Chondrocyte (in vitro differentiated cells): ENCODE measurements around the gene RTN4RL1. TPM values are rescaled to one million over a fixed set of nuclear protein-coding genes. Genes with fewer than 3 reads are reported as not detected.

Source experiments
- DNase-seq: peaks from one replicate; pipeline ENCODE4 v3.0.0; 2021; ENCODE audit warnings: mixed read lengths, low spot score
- H3K27ac Mint-ChIP-seq: one replicate; pipeline ENCODE4 v1.8.0; 2021; ENCODE audit warnings: mild to moderate bottlenecking, moderate library complexity, mixed read lengths; ENCODE audit not compliant: unreplicated experiment
- H3K27me3 Mint-ChIP-seq: 2 replicates; pipeline ENCODE4 v1.8.0; 2021; ENCODE audit warnings: low read depth, mixed read lengths
- H3K36me3 Mint-ChIP-seq: 2 replicates; pipeline ENCODE4 v1.8.0; 2021; ENCODE audit warnings: low read depth, mixed read lengths
- H3K4me1 Mint-ChIP-seq: 2 replicates; pipeline ENCODE4 v1.8.0; 2021; ENCODE audit warnings: low read depth, mild to moderate bottlenecking, mixed read lengths
- H3K4me3 Mint-ChIP-seq: one replicate; pipeline ENCODE4 v1.8.0; 2021; ENCODE audit warnings: mild to moderate bottlenecking, moderate library complexity, mixed read lengths; ENCODE audit not compliant: unreplicated experiment
- H3K9me3 Mint-ChIP-seq: 2 replicates; pipeline ENCODE4 v1.8.0; 2021; ENCODE audit warnings: low read depth, mixed read lengths
- long read RNA-seq: library from polyadenylated mRNA; stranded (forward); transcript quantifications from one replicate; pipeline ENCODE4 v2.0.0, GENCODE V29; 2021
- total RNA-seq: library from RNA; stranded (reverse); gene quantifications from 3 replicates; pipeline ENCODE4 v1.2.1, GENCODE V29; 2021
- TF ChIP-seq, protein P1 (sequence below): fragments of 200-600 bp; sonication (generic); IDR thresholded peaks from 2 replicates; pipeline ENCODE4 v1.5.0; 2021; ENCODE audit warnings: antibody characterized with exemption, mild to moderate bottlenecking, moderate library complexity

Gene RTN4RL1, protein sequence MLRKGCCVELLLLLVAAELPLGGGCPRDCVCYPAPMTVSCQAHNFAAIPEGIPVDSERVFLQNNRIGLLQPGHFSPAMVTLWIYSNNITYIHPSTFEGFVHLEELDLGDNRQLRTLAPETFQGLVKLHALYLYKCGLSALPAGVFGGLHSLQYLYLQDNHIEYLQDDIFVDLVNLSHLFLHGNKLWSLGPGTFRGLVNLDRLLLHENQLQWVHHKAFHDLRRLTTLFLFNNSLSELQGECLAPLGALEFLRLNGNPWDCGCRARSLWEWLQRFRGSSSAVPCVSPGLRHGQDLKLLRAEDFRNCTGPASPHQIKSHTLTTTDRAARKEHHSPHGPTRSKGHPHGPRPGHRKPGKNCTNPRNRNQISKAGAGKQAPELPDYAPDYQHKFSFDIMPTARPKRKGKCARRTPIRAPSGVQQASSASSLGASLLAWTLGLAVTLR
- 0.47 to 0.95 TPM (median 0.68 TPM) in 3 replicates for total RNA-seq
- long read RNA-seq, partial matches to known transcripts = 0 of 5 reads
- long read RNA-seq, other reads (novel, unspliced or antisense) = 1 of 5 reads

DNA sequence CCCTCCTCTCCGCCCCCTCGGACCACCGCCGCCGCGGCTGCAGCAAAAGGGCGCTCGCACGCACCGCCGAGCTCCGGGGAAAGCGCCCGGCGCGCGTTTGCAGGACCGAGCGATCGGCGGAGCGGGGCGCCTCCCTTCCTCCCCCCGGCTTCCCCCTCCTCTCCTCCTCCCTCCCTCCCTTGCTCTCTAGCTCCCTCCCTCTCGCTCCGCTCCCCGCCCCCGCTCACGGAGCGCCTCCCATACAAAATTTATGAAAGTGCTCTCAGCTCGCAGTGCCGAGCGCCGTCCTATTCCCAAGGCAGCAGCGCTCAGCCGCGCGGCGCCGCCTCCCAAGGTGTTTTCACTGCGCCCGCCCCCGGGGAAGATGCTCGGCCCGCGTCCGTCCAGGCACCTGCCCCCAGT, at the start of gene RTN4RL1:
Gene RTN4RL1, minus strand, starts transcription at position 115 of the 402 bp plus-strand sequence. CDS start 469 bp downstream, outside the sequence.
- Mint-ChIP-seq H3K27ac (no peak within 1 kb of the TSS), H3K4me3 (peak within 1 kb of the TSS; percentile 64), H3K9me3 (no peaks in the 10 kb centered on the region), H3K36me3 (no peaks in the 10 kb centered on the region), H3K4me1 (peaks cover 17% of the 10 kb centered on the region), H3K27me3 (peaks cover 10% of the 10 kb centered on the region)
- DNase-seq = no peak
- TF ChIP-seq, protein P1, sequence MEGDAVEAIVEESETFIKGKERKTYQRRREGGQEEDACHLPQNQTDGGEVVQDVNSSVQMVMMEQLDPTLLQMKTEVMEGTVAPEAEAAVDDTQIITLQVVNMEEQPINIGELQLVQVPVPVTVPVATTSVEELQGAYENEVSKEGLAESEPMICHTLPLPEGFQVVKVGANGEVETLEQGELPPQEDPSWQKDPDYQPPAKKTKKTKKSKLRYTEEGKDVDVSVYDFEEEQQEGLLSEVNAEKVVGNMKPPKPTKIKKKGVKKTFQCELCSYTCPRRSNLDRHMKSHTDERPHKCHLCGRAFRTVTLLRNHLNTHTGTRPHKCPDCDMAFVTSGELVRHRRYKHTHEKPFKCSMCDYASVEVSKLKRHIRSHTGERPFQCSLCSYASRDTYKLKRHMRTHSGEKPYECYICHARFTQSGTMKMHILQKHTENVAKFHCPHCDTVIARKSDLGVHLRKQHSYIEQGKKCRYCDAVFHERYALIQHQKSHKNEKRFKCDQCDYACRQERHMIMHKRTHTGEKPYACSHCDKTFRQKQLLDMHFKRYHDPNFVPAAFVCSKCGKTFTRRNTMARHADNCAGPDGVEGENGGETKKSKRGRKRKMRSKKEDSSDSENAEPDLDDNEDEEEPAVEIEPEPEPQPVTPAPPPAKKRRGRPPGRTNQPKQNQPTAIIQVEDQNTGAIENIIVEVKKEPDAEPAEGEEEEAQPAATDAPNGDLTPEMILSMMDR = no peak

DNA sequence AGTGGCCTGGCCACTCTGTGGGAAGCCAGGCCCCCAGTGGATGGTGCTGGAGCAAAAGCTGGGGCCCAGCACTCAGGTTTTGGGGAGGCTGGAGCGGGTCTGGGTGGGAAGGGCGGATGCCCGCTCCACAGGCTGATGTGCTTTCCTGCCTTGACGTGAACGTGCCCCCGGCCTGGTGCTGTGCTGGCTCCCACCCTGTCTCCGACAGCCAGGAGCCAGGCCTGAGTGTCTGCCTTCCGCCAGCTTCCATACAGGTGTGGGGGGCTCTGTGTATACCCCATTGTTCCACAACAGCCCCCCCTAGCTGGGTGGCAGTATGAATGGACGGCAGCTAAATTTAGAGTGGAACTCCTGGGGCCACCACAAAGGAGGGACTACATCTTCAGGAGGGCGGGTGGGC, 49.8 kb upstream of the RTN4RL1 start:
- H3K4me3 Mint-ChIP-seq = no peak overlapping the region
- H3K27ac Mint-ChIP-seq = no peak overlapping the region
- DNase-seq = no peak
- H3K27me3 Mint-ChIP-seq = no peaks in the 10 kb centered on the region
- TF ChIP-seq, protein P1 = no peak
- H3K9me3 Mint-ChIP-seq = no peaks in the 10 kb centered on the region
- peaks cover 21% of the 10 kb centered on the region for H3K36me3 Mint-ChIP-seq
- H3K4me1 Mint-ChIP-seq = peaks cover 45% of the 10 kb centered on the region

DNA sequence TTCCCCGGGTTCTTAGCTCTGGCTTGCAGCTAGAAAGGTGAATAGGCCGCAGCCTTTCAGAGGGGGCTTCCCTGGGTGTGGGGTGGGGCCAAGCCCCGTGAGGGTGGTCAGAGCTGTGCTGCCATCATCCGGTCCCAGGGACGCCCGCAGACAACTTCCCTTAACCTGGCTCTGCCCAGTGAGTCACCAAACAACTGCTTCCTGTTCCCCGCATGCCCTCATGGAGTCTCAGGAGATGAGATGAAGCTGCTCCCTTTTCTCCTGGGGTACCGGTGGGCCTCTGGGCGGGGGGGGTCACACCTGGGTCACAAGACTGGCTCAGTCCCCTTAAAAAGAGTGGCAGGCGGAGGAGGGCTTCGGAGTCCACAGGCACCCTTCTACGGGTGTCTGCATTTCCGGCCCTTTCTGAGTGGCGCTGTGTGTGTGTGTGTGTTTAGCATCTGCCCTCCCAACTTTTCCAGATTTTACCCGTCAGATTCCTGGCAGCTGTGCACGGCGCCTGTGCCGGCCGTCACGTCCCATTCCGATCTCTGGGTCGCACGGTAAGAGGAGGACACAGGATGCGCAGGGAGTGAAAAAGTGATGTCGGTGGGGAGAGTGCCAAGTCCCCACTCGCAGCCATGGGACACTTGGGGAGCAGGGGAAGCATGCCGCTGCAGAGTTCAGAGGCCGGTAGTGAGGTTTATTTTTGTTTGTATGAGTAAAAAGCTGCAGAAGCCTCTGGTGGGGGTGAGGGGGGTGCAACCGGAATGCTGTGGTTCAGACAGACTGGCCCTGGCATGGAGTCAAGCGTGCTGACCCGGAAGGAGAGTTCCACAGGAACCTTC, 46.5 kb upstream of the RTN4RL1 start:
- peaks cover 61% of the 10 kb centered on the region for H3K4me1 Mint-ChIP-seq
- H3K27me3 Mint-ChIP-seq = no peaks in the 10 kb centered on the region
- DNase-seq = no peak
- H3K36me3 Mint-ChIP-seq = peaks cover 6% of the 10 kb centered on the region
- no peak overlapping the region for H3K4me3 Mint-ChIP-seq
- peak overlapping the region; percentile 61 for H3K27ac Mint-ChIP-seq
- H3K9me3 Mint-ChIP-seq = no peaks in the 10 kb centered on the region
- TF ChIP-seq, protein P1 = no peak

DNA sequence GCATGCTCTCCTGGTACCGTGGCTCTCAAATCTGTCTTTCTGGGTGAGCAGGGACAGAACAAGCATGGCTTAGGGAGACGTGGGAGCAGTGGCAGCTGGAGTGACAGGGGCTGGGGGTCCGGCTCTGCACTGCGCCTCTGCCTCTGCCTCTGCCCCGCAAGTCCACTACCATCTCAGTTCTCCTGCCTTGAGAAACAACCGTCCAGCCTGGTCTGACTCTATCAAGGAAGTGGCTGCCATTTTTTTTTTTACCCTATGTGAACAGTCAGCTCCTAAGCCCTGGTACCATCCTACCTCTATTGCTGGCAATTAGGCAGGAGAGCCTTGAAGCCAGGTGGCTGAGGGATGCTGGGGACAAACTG, 45.9 kb upstream of the RTN4RL1 start:
- DNase-seq = no peak
- Mint-ChIP-seq H3K36me3 (peaks cover 6% of the 10 kb centered on the region), H3K4me3 (no peak overlapping the region), H3K27me3 (no peaks in the 10 kb centered on the region), H3K27ac (no peak overlapping the region), H3K9me3 (no peaks in the 10 kb centered on the region), H3K4me1 (peaks cover 61% of the 10 kb centered on the region)
- TF ChIP-seq, protein P1 = no peak
